AG04450 (cell line): ENCODE data around the gene PTPN4. TPM values are rescaled to one million over a fixed set of nuclear protein-coding genes. Genes with fewer than 3 reads are reported as not detected.

Experiments
- CTCF ChIA-PET: fragments of 300-600, 350-600 bp; formaldehyde crosslinking; extraction: SDS; loops from one replicate; lab custom pipeline; 2022; ENCODE audit warnings: antibody characterized with exemption, inconsistent platforms; lab: Charles Lee
- POLR2A ChIA-PET: fragments of 350-600 bp; formaldehyde crosslinking; extraction: SDS; loops from one replicate; lab custom pipeline; 2021; ENCODE audit warnings: antibody characterized with exemption, inconsistent platforms; lab: Yijun Ruan, JAX
- DNase-seq: peaks from one replicate; pipeline ENCODE4 v3.0.0-alpha.2; 2011; ENCODE audit warnings: low read depth, low spot score
- H3K27ac ChIP-seq: one replicate; pipeline ENCODE4 v1.5.1; 2012; ENCODE audit warnings: low read depth, low read length, control low read depth
- H3K27me3 ChIP-seq: one replicate; pipeline ENCODE4 v1.6.0; 2012; ENCODE audit warnings: low read length; ENCODE audit not compliant: control insufficient read depth, insufficient read depth
- H3K4me3 ChIP-seq: 2 replicates; pipeline ENCODE4 v1.5.1; 2011; ENCODE audit warnings: mild to moderate bottlenecking, low read depth, low read length, control low read depth
- H3K9me3 ChIP-seq: 2 replicates; pipeline ENCODE4 v1.5.1; 2012; ENCODE audit warnings: low read length; ENCODE audit not compliant: control insufficient read depth, insufficient read depth
- polyA plus RNA-seq: library from polyadenylated mRNA; depleted of rRNA; stranded (reverse); fragments of >200 nt; gene quantifications from 2 replicates; pipeline ENCODE4 v1.2.3, GENCODE V29; 2011
- TF ChIP-seq, protein P1 (sequence below): IDR thresholded peaks from 2 replicates; pipeline ENCODE4 v1.5.1; 2011; ENCODE audit warnings: low read depth, low read length, control low read depth, inconsistent platforms

Gene PTPN4
- polyA plus RNA-seq, 1 experiment: 19.6 TPM

DNA sequence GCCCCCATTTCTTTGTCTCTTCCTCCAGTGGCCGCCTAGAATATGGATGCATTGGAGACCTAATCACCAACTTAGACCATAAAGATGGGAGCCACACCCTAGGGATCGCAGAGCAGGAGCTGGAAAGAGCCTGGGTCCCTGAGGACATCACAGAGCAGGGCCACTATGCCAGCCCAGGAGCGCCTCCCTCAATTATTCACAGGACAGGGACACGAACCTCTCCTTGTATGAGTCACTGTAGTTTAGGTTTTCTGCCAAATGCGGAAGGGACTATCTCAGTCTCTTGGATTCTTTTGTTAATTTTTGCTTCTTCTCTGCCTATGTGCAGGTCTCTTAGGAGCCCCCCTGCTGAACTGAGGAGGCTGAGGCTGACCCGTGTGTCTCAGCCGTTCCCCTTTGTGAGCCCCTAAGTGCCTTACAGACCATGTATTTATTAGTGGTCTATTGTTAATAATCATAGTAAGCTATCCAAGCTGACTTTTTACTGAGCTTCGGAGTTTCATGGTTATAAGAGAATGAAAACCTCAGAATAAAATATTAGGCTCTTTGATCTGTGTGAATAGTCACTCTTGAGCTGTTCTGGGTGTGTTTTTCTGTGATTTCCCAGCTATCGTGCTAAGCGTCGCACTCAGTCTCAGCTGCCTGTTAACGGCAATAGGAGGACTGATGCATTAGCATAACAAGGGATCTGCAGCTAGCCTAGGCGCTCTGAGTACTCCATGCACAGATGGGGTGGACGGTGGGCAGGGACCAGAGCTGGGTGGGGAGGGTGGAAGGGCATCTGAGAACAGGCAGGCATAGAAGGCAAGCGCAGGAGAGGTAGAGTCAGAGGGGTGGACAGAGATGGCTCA, 12.7 kb upstream of the PTPN4 start:
- TF ChIP-seq, protein P1, sequence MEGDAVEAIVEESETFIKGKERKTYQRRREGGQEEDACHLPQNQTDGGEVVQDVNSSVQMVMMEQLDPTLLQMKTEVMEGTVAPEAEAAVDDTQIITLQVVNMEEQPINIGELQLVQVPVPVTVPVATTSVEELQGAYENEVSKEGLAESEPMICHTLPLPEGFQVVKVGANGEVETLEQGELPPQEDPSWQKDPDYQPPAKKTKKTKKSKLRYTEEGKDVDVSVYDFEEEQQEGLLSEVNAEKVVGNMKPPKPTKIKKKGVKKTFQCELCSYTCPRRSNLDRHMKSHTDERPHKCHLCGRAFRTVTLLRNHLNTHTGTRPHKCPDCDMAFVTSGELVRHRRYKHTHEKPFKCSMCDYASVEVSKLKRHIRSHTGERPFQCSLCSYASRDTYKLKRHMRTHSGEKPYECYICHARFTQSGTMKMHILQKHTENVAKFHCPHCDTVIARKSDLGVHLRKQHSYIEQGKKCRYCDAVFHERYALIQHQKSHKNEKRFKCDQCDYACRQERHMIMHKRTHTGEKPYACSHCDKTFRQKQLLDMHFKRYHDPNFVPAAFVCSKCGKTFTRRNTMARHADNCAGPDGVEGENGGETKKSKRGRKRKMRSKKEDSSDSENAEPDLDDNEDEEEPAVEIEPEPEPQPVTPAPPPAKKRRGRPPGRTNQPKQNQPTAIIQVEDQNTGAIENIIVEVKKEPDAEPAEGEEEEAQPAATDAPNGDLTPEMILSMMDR: no peak
- H3K9me3 ChIP-seq: no peaks in the 10 kb centered on the region
- H3K27ac ChIP-seq: no peak overlapping the region
- POLR2A ChIA-PET: no interaction called here
- no peak for DNase-seq
- H3K27me3 ChIP-seq: peaks cover 15% of the 10 kb centered on the region
- CTCF ChIA-PET: no interaction called here
- H3K4me3 ChIP-seq: no peak overlapping the region

DNA sequence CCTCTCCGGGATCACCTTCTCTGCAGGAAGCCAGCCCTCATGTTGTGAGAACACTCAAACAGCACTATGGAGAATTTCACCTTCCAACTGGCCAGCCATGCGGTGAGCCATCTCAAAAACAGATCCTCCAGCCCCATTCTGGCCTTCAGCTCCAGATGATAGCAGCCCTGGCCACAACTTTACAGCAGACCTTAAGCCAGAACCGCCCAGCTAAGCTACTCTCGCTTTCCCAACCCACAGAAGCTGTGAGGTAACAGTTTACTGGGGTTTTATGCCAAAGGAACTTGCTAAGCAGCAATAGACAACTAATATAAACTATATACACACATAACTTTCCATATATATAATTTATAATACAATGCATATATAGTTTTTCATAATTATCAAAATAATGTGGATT, 11.6 kb upstream of the PTPN4 start:
- CTCF ChIA-PET: interaction anchor here (1.1 to 1.9 kb wide), 3 partner anchors 45 to 427 kb away, joined by 3 to 9 read pairs (median 5); no protein-coding TSS in a partner anchor
- no peak for DNase-seq
- no peaks in the 10 kb centered on the region for H3K9me3 ChIP-seq
- POLR2A ChIA-PET: no interaction called here
- no peak overlapping the region for H3K4me3 ChIP-seq
- no peak overlapping the region for H3K27ac ChIP-seq
- TF ChIP-seq, protein P1: no peak
- H3K27me3 ChIP-seq: peaks cover 6% of the 10 kb centered on the region

DNA sequence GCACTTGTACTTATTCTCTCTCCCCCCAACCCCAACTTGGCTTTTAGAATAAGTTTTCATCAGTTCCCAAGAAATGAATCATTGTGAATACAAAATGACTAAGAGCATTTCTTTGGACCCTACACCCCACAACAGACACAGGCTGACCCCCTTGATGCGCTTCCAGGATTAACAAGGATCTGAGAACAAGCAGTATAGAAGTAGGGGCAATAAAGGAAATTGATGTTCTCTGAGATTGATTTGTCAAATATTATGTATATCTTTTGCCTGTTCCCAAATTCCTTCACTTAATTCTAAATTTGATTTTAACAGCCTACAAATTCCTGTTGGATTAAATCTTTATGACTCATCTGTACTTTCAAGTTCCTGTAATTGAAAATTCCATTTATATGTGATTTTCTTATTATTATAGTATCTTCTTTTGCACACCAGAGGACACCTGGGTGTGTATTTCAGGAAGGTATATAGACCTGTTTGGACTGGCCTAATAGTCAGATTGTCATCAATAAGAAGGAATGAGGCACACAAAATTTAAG, 10.2 kb upstream of the PTPN4 start:
- ChIA-PET CTCF (interaction anchor here (0.6 to 1.9 kb wide), 3 partner anchors 74 to 935 kb away, joined by 5 to 9 read pairs (median 9); no protein-coding TSS in a partner anchor), POLR2A (no interaction called here)
- Histone ChIP-seq H3K9me3 (no peaks in the 10 kb centered on the region), H3K27me3 (peaks cover 6% of the 10 kb centered on the region), H3K4me3 (no peak overlapping the region), H3K27ac (no peak overlapping the region)
- TF ChIP-seq, protein P1: no peak
- DNase-seq: no peak

DNA sequence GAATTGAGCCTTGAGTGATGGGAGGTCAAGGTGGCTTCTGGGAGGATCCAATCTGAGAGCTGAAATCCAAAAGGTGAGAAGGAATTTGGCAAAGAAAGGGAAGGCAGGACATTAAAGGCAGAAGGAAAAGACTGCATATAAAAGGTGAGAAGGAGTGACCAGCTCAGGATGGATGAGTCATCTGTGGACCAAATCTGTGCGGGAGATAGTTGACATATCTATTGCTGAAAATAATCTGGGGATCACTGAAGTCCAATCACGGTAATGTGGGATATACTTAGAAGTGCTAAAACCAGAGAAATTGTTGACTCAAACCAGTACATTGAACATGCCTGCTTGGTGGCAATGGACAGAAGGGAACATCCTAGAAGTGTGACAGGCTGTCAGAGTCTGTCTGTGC, 8.0 kb upstream of the PTPN4 start:
- ChIA-PET CTCF (interaction anchor here (0.6 to 1.1 kb wide), 2 partner anchors 72 to 561 kb away, joined by 3 read pairs; no protein-coding TSS in a partner anchor), POLR2A (no interaction called here)
- Histone ChIP-seq H3K27me3 (peaks cover 2% of the 10 kb centered on the region), H3K9me3 (no peaks in the 10 kb centered on the region), H3K27ac (no peak overlapping the region), H3K4me3 (no peak overlapping the region)
- TF ChIP-seq, protein P1: no peak
- DNase-seq: no peak
